GM21717 (cell line): ENCODE measurements around the gene ANTXR2.
A peak's percentile ranks its signal among the peaks of the same experiment; 100 is the strongest.
"Not testable (repeated sequence)": the region's sequence is repeated elsewhere in the genome, so short reads cannot be mapped to it uniquely, and the experiment has no call there.

Source experiments
- ATAC-seq: cut with Tn5 transposase; IDR thresholded peaks from one replicate; pipeline ENCODE4 v1.9.1; 2021; ENCODE audit warnings: mild to moderate bottlenecking, moderate library complexity; ENCODE audit not compliant: unreplicated experiment

Gene ANTXR2

DNA sequence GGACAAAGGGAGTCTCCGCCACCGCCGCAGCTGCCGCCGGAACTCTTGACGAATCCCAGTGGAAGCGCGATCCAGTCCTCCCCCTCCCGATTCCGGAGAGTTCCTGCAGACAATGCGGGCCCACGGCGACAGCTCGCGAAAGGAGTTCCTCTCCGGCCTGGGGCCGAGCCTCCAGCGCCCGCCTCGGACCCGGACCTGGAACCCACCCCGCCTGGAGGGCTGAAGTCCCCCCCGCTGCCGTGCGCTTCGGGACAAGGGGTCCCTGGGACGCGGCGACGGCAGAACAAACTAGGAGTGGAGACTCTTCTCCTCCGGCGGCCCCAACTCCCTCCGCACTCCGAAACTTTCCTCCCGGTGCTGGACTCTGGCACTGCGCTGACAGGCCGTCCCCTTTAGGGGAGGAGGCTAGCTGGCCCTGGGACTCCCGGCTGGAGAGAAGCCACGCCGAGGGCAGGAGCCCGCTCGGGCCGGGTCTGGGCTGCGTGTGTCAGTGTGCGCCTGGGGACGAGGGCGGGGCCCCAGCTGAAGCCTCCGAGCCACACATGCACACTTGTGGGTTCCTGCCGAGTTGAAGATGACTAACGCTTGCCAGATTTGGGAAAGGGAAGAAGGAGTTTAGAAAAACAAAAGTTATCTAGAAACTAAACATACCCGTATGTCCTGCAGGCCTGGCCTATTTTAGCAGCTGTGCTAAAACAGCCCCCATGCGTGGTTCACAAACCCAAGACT is at the start of gene ANTXR2:
ANTXR2 (minus strand) TSS at position 486 of the 729 bp plus-strand sequence. CDS start 669 bp downstream, outside the sequence.
- peak; percentile 71 for ATAC-seq

GRCh38 chr4:80121815-80122214 is 48.8 kb upstream of the ANTXR2 start:
- ATAC-seq, result not testable (repeated sequence)

- not testable (repeated sequence) for ATAC-seq
Measured at GRCh38 chr4:80119620-80120019, 46.6 kb upstream of the ANTXR2 start.

DNA sequence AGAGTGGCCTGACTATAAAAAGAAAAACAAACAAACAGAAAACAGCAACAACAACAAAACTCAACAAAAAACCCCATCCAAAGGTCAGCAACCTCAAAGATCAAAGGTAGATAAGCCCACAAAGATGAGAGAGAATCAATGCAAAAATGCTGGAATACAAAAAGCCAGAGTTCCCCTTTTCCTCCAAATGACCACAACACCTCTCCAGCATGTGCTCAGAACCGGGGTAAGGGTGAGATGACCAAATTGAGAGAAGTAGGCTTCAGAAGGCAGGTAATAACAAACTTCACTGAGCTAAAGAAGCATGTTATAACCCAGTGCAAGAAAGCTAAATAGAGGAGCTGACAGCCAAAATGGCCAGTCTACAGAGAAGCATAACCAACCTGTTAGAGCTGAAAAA is 43.5 kb upstream of the ANTXR2 start:
- ATAC-seq, result no peak

DNA sequence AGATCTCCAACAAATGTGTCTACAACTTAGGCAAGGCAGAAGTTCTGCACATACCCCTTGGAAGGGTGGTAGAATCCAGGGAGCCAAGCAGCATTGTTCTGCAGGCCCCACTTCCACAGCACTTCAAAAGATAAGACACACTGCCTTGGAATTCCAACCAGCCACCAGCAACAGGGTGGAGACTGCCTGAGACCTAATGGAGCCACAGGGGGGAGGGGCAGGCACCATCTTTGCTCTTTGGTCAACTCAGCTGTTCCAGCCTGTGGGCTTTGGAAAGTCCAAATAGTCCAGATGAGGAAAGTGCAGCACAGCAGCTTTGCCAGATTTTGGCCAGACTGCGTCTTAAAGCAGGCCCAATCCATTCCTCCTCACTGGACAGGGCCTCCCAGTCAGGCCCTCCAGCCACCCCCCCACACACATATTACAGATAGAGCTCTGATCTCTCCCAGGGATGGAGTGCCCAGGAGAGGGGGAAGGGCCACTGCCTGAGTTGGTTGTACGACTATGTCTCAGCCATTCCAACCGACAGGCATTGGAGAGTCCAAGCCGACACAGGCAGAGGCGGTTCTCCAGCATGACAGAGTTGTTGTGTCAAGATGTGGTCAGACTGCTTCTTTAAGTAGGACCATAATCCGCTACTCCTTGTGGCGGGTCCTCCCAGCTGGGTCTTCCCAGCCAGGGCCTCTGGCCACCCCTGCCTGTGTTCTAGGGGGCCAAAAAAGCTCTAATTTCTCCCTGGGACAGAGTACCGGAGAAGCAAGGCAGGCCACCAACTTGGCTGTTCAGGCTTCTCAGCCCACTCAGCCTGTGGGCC is 42.5 kb upstream of the ANTXR2 start:
- no peak for ATAC-seq

DNA sequence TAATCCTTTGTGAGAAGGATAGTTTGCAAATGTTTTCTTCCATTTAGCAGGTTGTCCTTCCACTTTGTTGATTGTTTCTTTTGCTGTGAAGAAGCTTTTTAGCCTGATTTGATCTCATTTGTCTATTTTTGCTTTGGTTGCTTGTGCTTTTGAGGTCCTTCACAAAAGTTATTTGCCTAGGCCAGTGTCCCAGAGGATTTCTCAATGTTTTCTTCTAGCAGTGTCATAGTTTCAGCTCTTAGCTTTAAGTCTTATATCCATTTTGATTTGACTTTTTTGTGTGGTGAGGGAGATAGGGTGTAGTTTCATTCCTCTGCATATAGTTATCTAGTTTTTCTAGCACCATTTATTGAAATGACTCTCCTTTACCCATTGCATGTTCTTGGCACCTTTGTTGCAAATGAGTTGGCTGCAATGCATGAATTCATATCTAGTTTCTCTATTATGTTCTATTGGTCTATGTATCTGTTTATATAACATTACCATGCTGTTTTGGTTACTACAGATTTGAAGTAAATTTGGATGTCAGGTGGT is 41.8 kb upstream of the ANTXR2 start:
- no peak for ATAC-seq

- ATAC-seq, result no peak
Measured at GRCh38 chr4:80113615-80114014, 40.6 kb upstream of the ANTXR2 start.

GRCh38 chr4:80112236-80112635 is 39.2 kb upstream of the ANTXR2 start:
- no peak for ATAC-seq

DNA sequence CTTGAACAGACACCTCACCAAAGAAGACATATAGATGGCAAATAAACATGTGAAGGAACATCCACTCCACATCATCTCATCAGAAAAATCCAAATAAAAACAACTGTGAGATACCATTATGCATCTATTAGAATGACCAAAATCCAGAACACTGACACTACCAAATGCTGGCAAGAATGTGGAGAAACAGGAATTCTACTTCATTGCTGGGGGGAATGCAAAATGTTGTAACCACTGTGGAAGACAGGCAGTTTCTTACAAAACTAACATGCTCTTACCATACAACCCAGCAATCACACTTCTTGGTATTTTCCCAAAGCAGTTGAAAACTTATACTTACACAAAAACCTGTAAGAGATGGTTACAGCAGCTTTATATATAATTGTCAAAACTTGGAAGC is 38.2 kb upstream of the ANTXR2 start:
- ATAC-seq, result no peak

DNA sequence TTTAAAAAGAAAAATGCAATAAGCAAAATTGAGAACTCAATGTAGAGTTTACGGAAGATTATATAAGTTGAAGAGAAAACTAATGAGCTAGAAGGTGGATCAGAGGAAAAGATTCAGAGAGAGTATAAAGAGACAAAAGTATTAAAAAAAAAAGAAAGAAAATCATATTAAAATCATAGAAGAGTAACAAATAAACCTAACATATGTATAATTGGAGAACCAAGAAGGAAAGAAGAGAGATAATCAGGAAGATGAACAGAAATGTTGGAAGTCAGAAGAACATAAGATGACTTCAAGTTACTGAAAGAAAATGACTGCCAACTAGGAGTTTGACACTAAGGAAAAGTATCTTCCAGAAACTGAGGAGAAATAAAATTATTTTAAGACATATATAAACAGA is 34.3 kb upstream of the ANTXR2 start:
- ATAC-seq, result no peak

GRCh38 chr4:80104927-80105326 is 31.9 kb upstream of the ANTXR2 start:
- no peak for ATAC-seq

DNA sequence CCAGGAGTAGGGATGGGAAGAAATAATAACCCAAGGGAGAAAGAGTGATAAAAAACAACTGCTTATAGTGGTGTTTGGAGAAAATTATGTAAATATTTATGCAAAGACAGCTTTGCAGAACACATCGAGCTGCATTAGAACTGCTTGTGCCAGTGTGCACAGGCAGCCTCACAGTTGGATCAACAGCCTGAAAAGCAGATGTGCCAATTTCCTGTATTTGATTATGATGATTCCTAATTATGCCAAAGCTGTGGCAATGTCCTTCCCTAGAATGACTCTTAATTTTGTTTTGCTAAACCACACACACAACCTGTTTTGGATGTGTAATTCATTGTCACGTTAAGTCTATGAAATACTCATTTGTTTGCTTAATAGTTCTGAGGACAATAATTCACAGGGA is 30.6 kb upstream of the ANTXR2 start:
- no peak for ATAC-seq

GRCh38 chr4:80101792-80102116 is 28.7 kb upstream of the ANTXR2 start:
- ATAC-seq, result no peak

DNA sequence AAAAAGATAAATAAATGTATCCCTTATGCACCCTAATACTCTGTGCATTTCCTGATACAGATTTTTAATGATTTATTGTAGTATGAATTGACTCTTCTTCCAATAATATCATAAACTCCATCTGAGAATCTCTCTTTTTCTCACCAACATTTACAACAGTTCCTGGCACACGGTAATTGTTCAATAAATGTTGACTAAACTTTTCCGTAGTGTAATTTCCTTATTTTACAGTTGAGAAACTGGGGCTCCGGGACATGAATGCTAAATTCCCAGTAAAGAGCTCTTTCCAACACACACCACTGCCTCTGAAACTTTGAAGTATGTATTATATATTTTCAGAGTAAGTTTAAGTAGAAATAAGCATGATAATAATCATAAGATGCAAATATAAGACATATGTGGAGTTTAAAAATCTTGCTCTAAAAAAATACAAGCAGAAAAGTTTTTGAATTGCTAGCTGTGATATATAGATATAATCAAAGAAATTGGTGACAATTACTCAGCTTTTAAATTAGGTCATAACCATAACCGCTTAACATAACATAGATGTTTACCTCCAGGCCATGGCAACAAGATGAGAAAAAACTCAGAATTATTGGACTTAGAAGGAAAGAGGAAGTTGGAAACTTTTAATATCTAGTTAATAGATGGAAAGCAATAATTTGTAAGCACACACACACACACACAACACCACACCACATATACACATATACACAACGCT is 28.2 kb upstream of the ANTXR2 start:
- no peak for ATAC-seq

- ATAC-seq, result no peak
Measured at GRCh38 chr4:80099671-80100070, 26.6 kb upstream of the ANTXR2 start.

- ATAC-seq, result no peak
Measured at GRCh38 chr4:80098635-80099034, 25.6 kb upstream of the ANTXR2 start.

DNA sequence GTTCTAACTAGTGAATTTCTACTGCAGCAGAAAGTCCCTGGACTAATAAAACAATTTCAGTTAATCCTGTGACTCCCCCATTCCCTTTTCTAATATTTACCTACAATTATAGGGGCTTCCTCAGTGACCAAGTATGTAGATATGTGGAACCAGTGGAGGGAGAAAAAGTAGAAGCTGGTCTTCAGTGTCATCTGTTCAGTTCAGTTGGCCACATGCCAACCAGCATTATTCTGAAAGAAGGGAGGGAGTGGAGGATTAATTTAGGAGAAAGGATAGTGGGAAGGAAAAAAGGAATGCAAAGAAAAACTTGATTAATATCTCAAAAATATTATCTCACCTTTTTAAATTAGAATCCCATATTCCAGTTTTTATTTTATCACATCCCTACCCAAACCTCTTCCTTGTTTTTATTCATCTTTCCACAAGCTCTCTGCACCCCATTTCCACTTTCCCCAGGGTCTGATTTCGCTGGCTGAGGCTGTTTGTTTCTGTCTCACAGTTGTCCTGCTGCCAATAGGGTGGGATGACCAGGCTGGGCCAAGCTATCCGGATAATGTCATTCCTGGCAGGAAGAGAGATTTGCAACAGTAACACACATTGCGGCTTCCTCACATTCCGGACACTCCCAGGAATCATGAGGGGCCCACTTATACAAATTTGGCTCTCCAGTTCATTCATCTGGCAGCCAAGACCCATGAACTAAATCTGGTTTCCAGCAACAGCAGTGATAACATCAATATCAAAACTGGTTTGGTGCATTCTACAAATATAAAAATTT is 24.6 kb upstream of the ANTXR2 start:
- ATAC-seq, result no peak

- no peak for ATAC-seq
Measured at GRCh38 chr4:80096175-80096850, 23.3 kb upstream of the ANTXR2 start.

DNA sequence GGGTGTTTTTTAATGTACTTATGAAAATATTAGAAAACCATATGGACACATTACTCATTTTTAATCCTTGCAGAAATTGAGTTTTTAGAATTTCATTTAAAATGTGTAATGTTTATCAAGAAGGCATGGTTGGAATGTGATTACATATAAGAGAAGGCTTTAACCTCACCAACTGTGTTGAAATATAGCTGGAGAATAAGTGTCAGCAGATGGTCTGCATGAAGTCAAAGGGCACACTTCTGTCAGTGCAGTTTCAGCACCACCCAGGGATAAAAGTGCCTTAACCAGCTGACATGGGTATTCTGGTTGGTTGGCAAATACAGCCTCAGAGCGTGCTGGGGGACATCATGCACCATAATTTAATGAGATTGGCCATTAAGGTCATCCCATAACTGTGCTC is 21.2 kb upstream of the ANTXR2 start:
- no peak for ATAC-seq

DNA sequence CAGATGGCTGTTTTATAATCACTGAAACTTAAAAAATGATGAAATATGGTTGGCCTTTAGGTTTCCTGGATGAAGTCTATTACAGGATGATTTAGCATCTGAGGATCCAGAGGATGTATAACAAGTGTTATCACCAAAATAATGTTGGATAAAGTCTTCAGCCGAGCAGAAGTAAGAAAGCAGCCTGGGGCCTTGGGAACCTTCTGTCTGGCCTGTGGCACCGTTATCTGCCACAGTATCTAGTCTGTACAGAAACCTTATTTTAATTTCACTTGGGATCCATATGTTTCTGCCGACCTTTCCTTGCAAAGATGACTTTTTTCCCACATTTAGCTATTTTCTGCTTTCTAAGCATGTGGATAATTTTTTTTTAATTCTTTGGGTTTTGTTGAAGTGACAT is 20.5 kb upstream of the ANTXR2 start:
- no peak for ATAC-seq
